NCI-H1417 (cell line): ENCODE results near the gene ALK.

Experiments used
- DNase-seq, 3 experiments: peaks; one replicate each; lab custom pipeline; 2025; lab: John Stamatoyannopoulos, UW

The ALK gene

DNA sequence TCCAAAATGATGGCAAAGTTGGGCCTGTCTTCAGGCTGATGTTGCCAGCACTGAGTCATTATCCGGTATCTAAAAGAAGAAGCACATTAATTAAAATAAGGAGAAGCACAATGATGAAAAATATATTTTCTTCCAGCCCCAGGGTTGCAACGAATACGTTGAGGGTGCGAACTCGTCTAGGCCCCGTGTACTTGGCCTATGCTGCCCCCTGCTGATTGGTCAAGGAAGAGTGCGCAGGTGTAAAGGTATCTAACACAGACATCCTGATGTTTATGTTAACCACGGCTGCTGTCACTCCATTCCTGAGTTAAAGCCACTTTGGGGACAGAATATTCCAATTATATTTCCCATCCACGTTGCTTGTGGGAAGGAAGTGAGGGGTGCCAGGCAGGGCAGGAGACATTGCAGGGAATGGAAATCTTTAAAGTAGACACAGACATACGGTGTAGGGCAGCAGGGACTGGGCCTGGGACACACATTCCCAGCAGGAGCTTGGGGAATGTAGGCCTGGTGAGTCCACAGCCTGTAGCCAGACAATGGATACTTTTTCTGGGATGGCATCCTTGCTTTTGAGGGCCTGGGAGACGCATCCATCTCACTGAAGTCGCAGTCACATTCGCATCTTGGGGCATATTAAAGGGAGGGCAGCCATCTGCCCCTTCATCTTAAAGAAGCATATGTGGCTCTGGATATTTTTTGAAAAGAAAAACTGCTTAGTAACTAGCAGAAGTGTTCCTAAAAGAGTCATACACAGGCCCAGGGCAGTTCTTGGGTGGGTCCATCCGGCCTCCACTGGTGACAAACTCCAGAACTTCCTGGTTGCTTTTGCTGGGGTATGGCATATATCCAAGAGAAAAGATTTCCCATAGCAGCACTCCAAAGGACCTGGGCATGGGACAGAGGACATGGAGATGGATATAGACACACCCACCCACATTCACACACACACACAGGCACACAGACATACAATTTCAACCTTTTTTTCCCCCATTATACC lies 724.3 kb downstream of the ALK start:
- peak; percentile 67 to 90 (median 84) for DNase-seq

DNA sequence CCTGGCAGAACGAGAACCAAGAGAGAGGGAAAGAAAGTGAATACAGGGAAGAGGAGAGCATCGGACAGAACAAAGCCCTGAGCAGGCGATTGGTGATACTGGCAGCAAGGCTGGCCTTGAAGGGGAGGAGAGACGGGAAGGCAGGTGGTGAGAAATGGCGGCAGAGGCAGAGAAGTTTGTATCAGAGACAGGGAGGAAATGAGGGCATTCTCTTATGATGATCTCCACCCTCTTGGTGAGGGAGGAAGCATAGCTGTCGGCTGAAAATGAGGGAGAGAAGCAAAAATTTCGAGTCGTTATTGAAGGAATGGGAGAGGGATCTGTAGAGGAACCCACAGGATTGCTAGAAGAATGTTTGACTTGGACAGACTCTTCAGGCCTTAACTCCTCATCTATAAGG lies 725.6 kb downstream of the ALK start:
- DNase-seq = no peak

DNA sequence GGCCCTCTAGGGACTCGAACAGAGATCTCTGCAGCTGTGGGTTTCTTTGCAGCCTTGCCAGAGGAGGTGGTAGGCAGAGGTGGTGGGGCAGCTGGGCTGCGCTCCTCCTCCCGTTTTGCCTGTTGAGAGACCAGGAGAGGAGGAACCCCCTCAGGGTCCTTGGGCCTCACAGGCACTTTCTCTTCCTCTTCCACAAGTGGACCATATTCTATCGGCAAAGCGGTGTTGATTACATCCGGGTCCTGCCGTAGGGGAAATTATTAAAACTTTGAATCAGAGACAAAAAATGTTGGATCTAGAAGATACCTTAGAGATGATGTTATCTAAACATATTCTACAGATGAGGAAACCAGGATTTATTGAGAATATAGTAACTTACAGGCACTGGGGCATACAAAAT lies 727.7 kb downstream of the ALK start:
- no peak for DNase-seq

GRCh38 chr2:29193111-29193510 lies 728.3 kb downstream of the ALK start:
- DNase-seq = no peak

DNA sequence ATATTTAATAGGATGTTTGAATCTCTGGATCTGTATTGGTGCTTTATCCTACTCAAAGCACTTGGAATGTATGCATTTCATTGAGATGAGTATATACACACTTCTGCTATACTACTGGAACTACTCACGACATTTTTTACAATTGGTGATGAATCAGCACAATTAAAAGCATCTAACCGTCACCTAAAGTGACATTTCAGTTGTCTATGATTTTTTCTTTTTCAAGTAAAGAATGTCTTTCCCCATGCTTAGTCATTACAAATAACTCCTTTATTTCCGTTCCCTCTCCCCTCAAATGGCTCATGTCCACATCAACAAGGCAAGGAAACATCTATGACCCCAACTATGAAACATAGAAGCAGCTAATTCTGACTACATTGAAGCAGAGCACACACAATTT lies 728.9 kb downstream of the ALK start:
- DNase-seq = no peak

DNA sequence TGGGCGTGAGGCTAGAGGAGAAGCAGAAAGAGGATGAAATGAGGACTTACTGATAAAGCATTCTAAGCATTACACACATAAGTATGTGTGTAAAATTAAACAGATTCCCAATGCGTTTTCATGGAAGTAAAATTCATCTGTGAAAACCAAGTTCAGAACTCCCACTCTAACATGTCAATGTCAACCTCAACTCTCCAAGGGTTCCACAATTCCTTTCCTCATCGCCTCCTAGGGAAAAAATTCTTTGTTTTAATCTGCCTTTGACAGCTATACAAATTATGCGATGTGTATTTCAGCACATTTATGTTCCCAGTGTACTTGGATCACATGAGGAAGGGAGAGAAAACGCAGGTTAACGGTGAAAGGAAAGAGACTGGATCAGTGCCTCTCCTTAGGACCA lies 729.6 kb downstream of the ALK start:
- DNase-seq = no peak

DNA sequence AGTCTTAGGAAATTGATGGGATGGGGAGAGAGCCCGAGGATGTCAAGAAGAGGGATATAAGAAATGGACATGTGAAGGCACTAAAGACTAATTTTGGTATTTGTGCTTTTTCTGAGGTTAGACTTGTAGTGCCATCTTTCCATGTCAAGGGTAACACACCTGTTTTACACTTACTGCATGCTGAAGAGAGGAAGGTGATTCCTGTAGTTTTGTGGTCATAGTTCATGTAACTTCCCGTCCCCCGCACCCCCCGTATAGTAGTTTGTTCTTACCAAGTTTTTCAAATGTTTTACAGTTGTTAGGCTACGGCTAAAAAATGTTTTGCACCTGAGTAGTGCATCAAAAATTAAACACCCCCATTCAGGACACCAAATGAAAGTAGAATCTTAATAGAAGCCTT lies 732.3 kb downstream of the ALK start:
- no peak for DNase-seq

DNA sequence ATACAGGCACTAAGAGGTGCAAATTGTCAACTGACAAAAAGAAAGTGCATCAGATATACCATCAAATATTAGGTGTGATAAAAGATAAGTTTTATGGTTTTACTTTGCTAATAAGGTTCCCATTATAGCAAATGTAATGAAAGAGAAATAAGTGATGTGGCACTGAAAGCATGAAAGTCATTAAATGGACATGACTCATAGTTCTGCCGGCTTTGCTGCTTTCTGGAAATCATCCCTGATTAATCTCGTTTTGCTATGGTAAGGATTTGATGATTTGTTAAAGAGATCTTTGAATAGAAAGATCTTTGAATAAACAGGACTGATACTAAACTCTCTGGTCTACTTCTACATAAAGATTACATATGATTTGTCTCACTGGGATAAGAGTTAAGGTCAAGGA lies 733.5 kb downstream of the ALK start:
- DNase-seq = no peak

- no peak for DNase-seq
These were observed 734.6 kb downstream of the ALK start for GRCh38 chr2:29186817-29187216.

DNA sequence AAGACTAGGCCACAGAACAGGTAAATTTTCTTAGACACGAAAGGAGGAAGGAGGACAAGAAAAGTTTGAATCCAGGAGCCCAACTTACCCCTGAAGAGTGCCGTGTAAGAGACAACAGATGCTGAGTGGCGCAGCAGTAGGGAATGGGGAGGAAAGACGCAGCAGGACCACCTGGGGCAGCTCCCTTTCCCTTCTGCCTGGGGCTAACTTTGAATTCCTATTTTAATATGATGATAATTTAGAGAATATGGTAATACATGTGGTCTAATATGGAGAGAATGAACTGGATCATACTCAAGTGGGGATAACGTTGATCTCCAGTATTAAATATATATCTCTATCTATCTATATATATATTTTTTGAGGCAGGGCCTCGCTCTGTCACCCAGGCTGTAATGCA lies 736.9 kb downstream of the ALK start:
- no peak for DNase-seq

DNA sequence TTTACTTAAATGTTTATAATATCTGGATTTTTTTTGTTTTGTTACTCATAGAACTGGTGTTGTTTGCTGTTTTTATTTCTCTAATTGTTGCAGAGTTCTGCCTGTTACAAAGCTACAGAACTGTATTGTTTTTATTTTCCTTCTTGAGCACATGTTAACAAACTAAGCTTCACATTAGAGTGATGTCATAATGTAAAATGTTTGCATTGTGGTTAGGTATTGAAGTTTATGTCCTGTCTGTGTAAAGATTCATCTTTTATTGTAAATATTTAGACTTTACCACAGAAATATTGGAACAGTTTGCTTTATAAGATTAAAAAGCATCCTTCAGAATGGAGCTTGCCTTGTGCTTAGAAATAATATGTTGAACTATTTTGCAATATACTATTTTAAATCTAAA lies 738.5 kb downstream of the ALK start:
- DNase-seq = no peak

GRCh38 chr2:29182334-29182733 lies 739.1 kb downstream of the ALK start:
- no peak for DNase-seq

GRCh38 chr2:29175338-29175737 lies 746.0 kb downstream of the ALK start:
- no peak for DNase-seq

DNA sequence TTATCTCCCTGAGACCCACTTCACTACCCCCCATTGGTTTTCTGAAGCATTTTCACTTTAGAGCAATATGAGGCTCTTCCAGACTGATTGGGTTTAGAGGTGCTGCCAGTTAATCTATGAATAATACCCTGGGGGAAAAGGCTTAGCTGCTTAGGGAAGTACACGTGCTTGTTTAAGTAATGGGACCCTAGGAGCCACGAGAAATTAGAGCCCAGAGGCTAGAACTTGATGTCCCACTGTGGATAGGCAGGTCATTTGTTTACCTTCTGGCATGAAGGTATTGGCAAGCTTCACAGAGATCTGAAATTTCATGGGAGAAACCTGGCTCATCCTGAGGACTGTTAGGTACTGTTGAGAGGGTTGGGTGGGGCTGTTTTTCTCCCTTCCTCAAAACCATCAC lies 746.4 kb downstream of the ALK start:
- peak in 1 of 3 experiments; percentile 59 for DNase-seq

- peak in 1 of 3 experiments; percentile 36 for DNase-seq
These were observed 754.9 kb downstream of the ALK start for GRCh38 chr2:29166242-29167039.

DNA sequence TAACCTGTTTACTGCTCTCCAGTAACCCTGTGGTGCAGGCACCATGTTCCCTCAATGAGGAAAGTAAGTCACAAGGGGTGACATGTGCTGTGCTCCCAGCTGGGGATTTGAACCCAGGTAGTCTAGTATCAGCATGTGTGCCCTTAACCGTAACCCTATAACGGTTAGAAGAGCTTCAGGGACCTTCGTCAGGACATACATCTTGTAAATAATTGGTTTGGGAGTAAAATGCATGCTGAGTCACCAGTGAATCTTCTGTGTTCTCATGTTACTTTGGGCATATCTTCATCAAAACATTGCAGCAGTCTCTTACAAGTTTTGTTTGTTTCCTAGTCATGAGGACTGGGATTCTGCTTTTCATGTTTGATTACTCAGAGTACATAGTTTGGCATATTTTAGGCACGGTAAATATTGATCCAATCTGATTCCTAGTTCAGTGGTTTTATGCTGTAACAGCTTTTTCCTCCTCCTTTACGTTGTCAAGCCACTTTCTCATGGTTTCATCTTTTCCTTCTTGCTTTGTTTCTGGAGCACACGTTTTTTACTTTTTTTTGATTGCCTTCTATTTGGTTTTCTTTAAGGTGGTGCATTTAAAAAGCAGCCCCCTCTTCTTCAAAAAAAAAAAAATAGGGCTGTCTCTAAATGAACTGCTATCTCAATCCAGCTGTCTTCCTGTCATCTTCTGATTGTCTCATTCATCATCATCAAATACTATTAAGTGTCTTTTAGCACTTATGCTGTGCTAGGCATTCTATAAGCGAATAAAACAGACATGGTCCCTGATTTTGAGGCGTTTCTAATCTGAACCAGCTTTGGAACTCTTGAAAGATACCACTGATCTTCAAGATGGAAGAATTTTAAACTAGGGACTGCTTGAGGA lies 755.8 kb downstream of the ALK start:
- peak in 2 of 3 experiments; percentile 13 to 60 for DNase-seq

GRCh38 chr2:29164091-29164846 lies 757.1 kb downstream of the ALK start:
- no peak for DNase-seq

- DNase-seq = no peak
These were observed 759.0 kb downstream of the ALK start for GRCh38 chr2:29162204-29162928.

GRCh38 chr2:29160184-29160583 lies 761.2 kb downstream of the ALK start:
- DNase-seq = no peak

DNA sequence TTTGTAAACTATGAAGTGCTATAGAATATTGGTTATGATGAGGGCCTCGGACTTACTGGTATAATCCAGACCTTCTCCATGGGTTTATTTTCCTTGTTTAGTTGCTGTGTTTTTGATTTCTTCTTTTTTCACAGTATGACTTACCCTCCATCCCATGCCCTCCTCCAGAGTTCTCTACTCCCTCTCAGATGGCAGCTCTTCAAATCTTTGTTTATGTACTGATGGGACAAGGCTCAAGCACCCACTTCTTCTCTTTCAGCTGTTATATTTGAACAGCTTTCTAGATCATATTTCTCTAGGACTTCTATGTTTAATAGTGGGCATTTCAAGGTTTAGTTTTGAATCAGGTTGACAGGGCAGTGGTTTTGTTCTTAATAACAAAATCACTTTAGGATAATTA lies 762.3 kb downstream of the ALK start:
- peak in 2 of 3 experiments; percentile 12 to 77 for DNase-seq

GRCh38 chr2:29157131-29157530 lies 764.3 kb downstream of the ALK start:
- DNase-seq = no peak
